Heart left ventricle (tissue), 13 donors: Measurements from ENCODE around the gene SMYD5.

ENCODE experiments used
- CTCF ChIP-seq, 12 donors: fragments of 200-600 bp; sonication (generic) in 4 of 12; IDR thresholded peaks; one replicate each; pipeline versions ENCODE4 v1.5.0 to v1.8.0; 2018 to 2022; ENCODE audit warnings: antibody characterized with exemption in 12 of 12, mild to moderate bottlenecking in 5 of 12
- POLR2A ChIP-seq, 2 donors: fragments of 450-650 bp; IDR thresholded peaks; one replicate each; pipeline ENCODE4 v1.6.1; 2017; ENCODE audit warnings: antibody characterized with exemption in 2 of 2, mild to moderate bottlenecking in 2 of 2, moderate library complexity in 2 of 2
- donor health status: ischemic (EF 13 %, LVEDD 7.1; RV severe dilation, severe dysfunction).
- donor health status: DM: no; HTN: yes; CAD: no.
- donor health status: DM: no; HTN: no; CAD: no.
- donor health status: ischemic (EF 25% LVEDD 6.9; RV normal size, moderate dysfunction).
- donor health status: ischemic (EF 25% LVEDD 5.7; RV mildly dilated, moderate dysfunction).
- donor health status: ischemic (EF 35%, LVEDD 5.7; RV mildly dilated, moderate dysfunction).
- donor health status: nonischemic (EF 11% LVEDD 7.7; RV severe dilation, severe dysfunction).
- donor health status: DM: yes; HTN: yes; CAD: no.
- donor health status: PGD.
- donor health status: ischemic (EF 29% LVEDD 5.4; RV normal size, mild dysfunction).
- donor health status: nonischemic (EF 23%, LVEDD 6.1; RV moderate dilation, normal function).

- TF ChIP-seq CTCF (IDR thresholded peaks at IDR 0.05) (no peak), POLR2A (IDR thresholded peaks at IDR 0.05) (no peak)
These were observed 3.3 kb upstream of the SMYD5 start for GRCh38 chr2:73210696-73211095.
